Measurements from ENCODE around the gene EPHA1.
A peak's percentile ranks its signal among the peaks of the same experiment; 100 is the strongest.

EPHA1 gene

GRCh38 chr7:143358626-143359025 is 50.0 kb downstream of the EPHA1 start:
- DNase-seq (ENCODE audit: low read depth): no peak
- H3K4me3 ChIP-seq (ENCODE audit: low read depth, low read length): no peak overlapping the region
- TF ChIP-seq CTCF (IDR thresholded peaks at IDR 0.05; ENCODE audit: low read depth, low read length, missing control alignments): no peak

GRCh38 chr7:143356414-143357050 is 52.1 kb downstream of the EPHA1 start:
- DNase-seq (ENCODE audit: low read depth): no peak

GRCh38 chr7:143355450-143356385 is 52.9 kb downstream of the EPHA1 start:
- no peak for DNase-seq (ENCODE audit: low read depth)
- TF ChIP-seq CTCF (IDR thresholded peaks at IDR 0.05; ENCODE audit: low read depth, low read length, missing control alignments): peak; percentile 27
- H3K4me3 ChIP-seq (ENCODE audit: low read depth, low read length): no peak overlapping the region

More at GRCh38 chr7:143356414-143357050, 52.1 kb downstream of the EPHA1 start:
- no peak overlapping the region for H3K4me3 ChIP-seq (ENCODE audit: low read depth, low read length)
- TF ChIP-seq CTCF (IDR thresholded peaks at IDR 0.05; ENCODE audit: low read depth, low read length, missing control alignments): no peak

DNA sequence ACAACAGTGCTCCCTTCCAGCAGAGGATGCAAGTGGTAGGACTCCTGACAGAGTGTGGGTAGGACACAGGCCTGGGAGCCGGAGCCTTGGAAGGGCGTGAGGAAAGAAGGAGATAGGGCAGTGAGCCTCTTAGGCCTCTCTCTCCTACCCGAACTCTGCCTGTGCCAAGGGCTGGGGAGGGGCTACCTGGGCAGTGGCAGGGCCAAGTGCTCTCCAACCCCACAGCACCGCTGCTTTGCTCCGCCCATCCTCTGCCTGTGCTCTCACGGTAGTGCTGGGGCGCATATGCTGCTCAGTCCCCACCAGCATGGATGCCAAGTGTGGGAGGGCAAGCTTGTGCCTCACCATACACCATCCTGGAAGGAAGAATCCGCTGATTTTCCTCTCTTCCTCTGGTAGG is 53.7 kb downstream of the EPHA1 start:
- H3K4me3 ChIP-seq (ENCODE audit: low read depth, low read length): no peak overlapping the region
- no peak for TF ChIP-seq CTCF (IDR thresholded peaks at IDR 0.05; ENCODE audit: low read depth, low read length, missing control alignments)

DNA sequence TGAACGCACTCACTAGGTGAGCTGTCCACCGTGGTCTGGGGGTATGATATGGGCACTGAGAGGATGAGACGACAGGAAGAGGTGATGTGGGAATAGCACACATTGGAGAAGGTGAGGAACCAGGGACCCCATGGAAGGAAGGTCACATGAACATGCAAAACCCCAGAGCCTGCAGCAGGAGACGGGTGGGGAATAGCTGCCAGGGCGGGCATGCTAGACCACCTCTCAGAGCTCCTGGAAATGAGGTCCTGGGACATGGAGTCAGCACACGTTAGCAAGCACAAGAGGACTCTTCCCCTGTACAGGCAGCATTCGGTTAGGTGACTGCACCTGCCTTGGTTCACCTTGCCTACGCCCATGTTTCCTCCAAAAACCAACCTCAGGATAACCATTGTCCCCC is 54.3 kb downstream of the EPHA1 start:
- no peak for DNase-seq (ENCODE audit: low read depth)
- no peak overlapping the region for H3K4me3 ChIP-seq (ENCODE audit: low read depth, low read length)
- TF ChIP-seq CTCF (IDR thresholded peaks at IDR 0.05; ENCODE audit: low read depth, low read length, missing control alignments): no peak

More for the DNA sequence above, 53.7 kb downstream of the EPHA1 start:
- DNase-seq (ENCODE audit: low read depth): no peak

GRCh38 chr7:143352531-143353002 is 56.1 kb downstream of the EPHA1 start:
- DNase-seq (ENCODE audit: low read depth): no peak
- no peak overlapping the region for H3K4me3 ChIP-seq (ENCODE audit: low read depth, low read length)
- TF ChIP-seq CTCF (IDR thresholded peaks at IDR 0.05; ENCODE audit: low read depth, low read length, missing control alignments): no peak
